ENCODE data around the gene POLQ. TPM values are rescaled to one million over a fixed set of nuclear protein-coding genes. Genes with fewer than 3 reads are reported as not detected.

POLQ gene
- total and polyA plus RNA-seq, 9 of the 15 experiments (the other 6 are each of a cell fraction or from before 2014, with no cell fraction given): 1.5 to 19.0 (median 8.8) TPM

DNA sequence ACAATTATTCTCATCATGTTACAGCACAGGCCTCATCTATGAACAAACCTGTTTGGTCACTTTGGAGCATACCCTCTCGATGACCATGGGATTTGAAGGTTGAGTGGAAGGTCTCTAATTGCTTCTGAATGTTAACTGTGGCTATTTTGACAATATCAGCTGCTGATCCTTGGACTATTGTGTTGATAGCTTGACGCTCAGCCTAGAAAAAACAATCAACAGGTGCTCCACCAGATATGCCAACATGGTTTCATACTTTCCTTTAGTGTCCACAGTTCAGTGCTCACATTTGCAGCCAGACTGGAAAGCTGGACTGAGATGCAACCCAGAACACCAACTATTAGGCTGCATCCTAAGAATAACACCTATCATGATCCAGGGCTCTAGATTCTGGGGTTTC lies 109.7 kb downstream of the POLQ start:
- no TSS peak for BruUV-seq (replicated peaks)
- TF ChIP-seq STAT5B (CRISPR knock-in tag; IDR thresholded peaks at IDR 0.05): no peak
- no peak for TF ChIP-seq KLF16 (IDR thresholded peaks at IDR 0.05)
- no peak for TF ChIP-seq PCBP1 (IDR thresholded peaks at IDR 0.05; ENCODE audit: low read depth, low read length, poor library complexity, severe bottlenecking)
- TF ChIP-seq ZNF184 (CRISPR knock-in tag; IDR thresholded peaks at IDR 0.05): no peak
- no peak for TF ChIP-seq RAD21 (CRISPR knock-in tag; conservative IDR thresholded peaks at IDR 0.05 in 1 of 2, IDR thresholded peaks at IDR 0.05 in 1 of 2)
- TF ChIP-seq ZNF589 (CRISPR knock-in tag; IDR thresholded peaks at IDR 0.05; ENCODE audit: low read depth): no peak
- no peak for TF ChIP-seq ZNF592 (IDR thresholded peaks at IDR 0.05)
- no peak for TF ChIP-seq ZNF347 (CRISPR knock-in tag; IDR thresholded peaks at IDR 0.05; ENCODE audit: low read depth)
- no peak for TF ChIP-seq GATA2 (CRISPR knock-in tag; IDR thresholded peaks at IDR 0.05)
- no peak for TF ChIP-seq SP2 (IDR thresholded peaks at IDR 0.05; ENCODE audit: extremely low read depth, low read depth, low read length, poor library complexity, severe bottlenecking)
- TF ChIP-seq TCF7L2 (IDR thresholded peaks at IDR 0.05; ENCODE audit: low read depth, low read length): no peak
- Histone ChIP-seq H3K27ac (ENCODE audit: extremely low read depth, low read depth, low read length) (no peak overlapping the region), H3K27me3 (ENCODE audit: control insufficient read depth in 2 of 2, insufficient read depth in 2 of 2, low read length in 2 of 2) (no peaks in the 10 kb centered on the region), H3K79me2 (ENCODE audit: control insufficient read depth, insufficient read depth, low read length) (no peaks in the 10 kb centered on the region), H2AFZ (ENCODE audit: low read depth, low read length) (no peak overlapping the region), H3K4me1 (replicated peaks in 1 of 2; ENCODE audit: control insufficient read depth in 2 of 2, insufficient read depth in 2 of 2, low read length in 2 of 2) (peaks cover 0 to 2% of the 10 kb centered on the region in 2 experiments; a peak in 2 of 5 replicates), H3K4me2 (ENCODE audit: insufficient read depth, low read length) (no peak overlapping the region), H3K36me3 (ENCODE audit: control insufficient read depth, insufficient read depth, low read length) (peaks cover 55% of the 10 kb centered on the region), H3K9me1 (ENCODE audit: control insufficient read depth, insufficient read depth, low read length) (no peaks in the 10 kb centered on the region), H3K4me3 (no peak overlapping the region), H4K20me1 (replicated peaks; ENCODE audit: control insufficient read depth, insufficient read depth, low read length) (0 out of 2 replicates have a peak, but pooled peaks cover 2% of the 10 kb centered on the region), H3K9ac (ENCODE audit: insufficient read depth in 1 of 2, low read depth in 2 of 2, low read length in 2 of 2) (no peak overlapping the region), H3K9me3 (replicated peaks; ENCODE audit: control insufficient read depth, insufficient read depth, low read depth, low read length) (no peaks in the 10 kb centered on the region)
- ATAC-seq: no peak
- FAIRE-seq: no peak
- intact Hi-C loops (cut with micrococcal nuclease) (no loop called here), in situ Hi-C loops (cut with MboI) (no loop called here)
- ChIA-PET POLR2A (no interaction called here), CTCF (ENCODE audit: low intra/inter-chr PET ratio) (no interaction called here)
- 93% methylated on average over 2 of the region's 2 CpGs for WGBS (ENCODE audit: insufficient coverage, low coverage, missing lambda C conversion rate)
- DNase-seq (ENCODE audit: extremely low read depth in 1 of 4, low spot score in 3 of 4): no peak
